ENCODE measurements around the gene TRAF3IP1.

Gene TRAF3IP1

DNA sequence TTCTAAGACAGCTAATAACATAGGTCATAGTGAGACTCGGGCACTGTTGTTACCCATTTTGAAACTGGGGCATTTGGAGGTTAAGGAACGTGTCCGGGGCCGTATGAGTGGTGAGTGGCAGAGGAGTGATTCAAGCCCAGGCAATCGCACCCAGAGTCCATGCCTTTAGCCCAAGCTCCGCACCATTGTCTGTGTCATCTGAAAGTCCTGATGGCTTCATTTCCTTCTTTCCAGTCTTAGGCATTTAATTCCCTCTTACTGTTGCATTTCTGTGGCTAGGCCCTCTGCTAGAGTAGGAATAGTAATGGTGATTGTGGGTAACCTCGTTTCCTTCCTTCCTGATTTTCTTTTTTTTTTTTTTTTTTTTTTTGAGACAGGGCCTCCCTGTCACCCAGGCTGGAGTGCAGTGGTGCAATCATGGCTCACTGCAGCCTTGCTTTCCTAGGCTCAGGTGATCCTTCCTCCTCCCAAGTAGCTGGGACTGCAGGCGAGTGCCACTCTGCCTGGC, 56.6 kb downstream of the TRAF3IP1 start:
- POLR2A ChIA-PET (ENCODE audit: low non-redundant PET): no interaction called here
- TF ChIP-seq, protein P1, sequence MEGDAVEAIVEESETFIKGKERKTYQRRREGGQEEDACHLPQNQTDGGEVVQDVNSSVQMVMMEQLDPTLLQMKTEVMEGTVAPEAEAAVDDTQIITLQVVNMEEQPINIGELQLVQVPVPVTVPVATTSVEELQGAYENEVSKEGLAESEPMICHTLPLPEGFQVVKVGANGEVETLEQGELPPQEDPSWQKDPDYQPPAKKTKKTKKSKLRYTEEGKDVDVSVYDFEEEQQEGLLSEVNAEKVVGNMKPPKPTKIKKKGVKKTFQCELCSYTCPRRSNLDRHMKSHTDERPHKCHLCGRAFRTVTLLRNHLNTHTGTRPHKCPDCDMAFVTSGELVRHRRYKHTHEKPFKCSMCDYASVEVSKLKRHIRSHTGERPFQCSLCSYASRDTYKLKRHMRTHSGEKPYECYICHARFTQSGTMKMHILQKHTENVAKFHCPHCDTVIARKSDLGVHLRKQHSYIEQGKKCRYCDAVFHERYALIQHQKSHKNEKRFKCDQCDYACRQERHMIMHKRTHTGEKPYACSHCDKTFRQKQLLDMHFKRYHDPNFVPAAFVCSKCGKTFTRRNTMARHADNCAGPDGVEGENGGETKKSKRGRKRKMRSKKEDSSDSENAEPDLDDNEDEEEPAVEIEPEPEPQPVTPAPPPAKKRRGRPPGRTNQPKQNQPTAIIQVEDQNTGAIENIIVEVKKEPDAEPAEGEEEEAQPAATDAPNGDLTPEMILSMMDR (conservative IDR thresholded peaks at IDR 0.05; ENCODE audit: low read depth): no peak
- CTCF ChIA-PET: interaction anchor here (1.2 kb wide), 1 partner anchor 13 kb away, joined by 3 read pairs; no protein-coding TSS in a partner anchor
- H3K27ac ChIP-seq: no peak overlapping the region
- no peak for DNase-seq (ENCODE audit: low spot score)

DNA sequence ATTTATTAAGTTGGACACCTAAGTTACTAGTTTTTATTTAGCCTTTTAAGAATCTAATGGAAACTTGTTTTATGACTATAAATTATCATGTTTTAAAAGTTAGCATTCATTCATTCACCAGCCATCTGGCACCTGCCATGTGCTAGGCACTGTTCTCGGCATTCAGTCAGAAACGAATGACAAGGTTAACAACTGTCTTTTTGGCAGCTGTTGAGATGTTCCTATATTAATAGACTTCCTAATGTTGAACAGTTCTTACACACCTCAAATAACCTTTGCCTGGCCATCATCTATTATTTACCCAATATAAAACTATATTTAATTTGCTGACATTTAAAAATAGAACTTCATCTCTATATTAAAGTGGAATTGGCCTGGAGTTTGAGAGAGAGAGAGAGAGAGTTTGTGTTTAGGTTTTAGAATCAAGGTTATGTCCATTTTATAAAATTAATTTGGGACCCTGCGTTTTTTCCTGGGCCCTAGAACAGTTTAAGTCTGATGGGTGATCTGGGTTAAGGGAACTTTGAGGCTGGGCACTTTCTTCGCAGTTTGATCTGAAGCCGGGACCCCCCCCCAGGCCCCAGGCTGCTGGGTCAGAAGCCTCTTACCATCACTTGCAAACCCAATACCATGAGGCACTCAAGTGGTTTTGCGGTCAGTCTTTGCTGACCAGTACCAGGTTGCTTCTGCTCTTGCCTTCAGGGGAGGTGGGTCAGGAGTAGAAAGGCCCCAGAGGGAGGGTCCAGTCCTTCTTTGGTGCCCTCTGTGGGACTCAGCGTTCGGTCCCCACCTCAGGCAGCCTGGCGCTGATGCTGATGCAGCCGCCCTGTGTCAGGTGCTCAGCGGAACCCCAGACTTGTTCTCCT, 58.1 kb downstream of the TRAF3IP1 start:
- no peak overlapping the region for H3K27ac ChIP-seq
- CTCF ChIA-PET: interaction anchor here (1.5 kb wide), 1 partner anchor 8 kb away, joined by 6 read pairs; no protein-coding TSS in a partner anchor
- DNase-seq (ENCODE audit: low spot score): no peak
- POLR2A ChIA-PET (ENCODE audit: low non-redundant PET): no interaction called here
- TF ChIP-seq, protein P1 (conservative IDR thresholded peaks at IDR 0.05; ENCODE audit: low read depth): no peak

DNA sequence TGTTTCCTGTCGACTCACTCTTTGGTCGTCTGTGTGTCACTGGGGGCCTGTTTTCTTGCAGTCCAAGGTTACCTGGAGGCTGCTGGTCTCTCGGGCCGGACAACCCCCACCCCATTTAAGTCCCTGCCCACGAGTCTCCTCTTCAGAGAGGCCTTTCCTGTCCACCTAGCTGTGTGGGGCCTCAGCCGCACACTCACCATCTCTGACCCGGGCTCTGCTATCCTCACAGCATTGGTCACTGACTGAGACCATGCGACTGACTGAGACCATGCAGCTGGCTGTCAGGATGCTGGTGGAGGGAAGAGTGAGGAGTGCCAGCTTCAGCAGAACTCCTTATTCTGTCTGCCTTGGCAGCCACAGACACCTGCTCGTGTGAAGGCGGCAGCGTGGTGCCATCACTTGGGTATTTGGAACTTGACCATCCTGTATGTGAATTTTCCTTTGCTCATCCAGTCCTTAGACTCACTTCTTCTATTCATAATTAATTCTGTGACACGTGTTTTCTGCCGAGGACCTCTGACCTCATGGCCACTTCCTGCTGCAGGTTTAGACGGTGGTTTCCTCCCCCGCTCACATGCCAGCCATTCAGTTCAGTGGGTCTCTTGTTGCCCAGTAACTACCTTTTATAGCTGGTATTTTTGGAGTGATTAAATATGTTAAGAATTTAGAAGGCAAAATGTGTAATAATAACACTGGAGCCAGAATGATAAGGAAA, 58.9 kb downstream of the TRAF3IP1 start:
- CTCF ChIA-PET: interaction anchor here (1.5 kb wide), 1 partner anchor 9 kb away, joined by 6 read pairs; no protein-coding TSS in a partner anchor
- TF ChIP-seq, protein P1 (conservative IDR thresholded peaks at IDR 0.05; ENCODE audit: low read depth): no peak
- 0 out of 2 replicates have a peak overlapping the region, but pooled peaks have one; percentile 7 for H3K27ac ChIP-seq
- DNase-seq (ENCODE audit: low spot score): no peak
- POLR2A ChIA-PET (ENCODE audit: low non-redundant PET): no interaction called here

DNA sequence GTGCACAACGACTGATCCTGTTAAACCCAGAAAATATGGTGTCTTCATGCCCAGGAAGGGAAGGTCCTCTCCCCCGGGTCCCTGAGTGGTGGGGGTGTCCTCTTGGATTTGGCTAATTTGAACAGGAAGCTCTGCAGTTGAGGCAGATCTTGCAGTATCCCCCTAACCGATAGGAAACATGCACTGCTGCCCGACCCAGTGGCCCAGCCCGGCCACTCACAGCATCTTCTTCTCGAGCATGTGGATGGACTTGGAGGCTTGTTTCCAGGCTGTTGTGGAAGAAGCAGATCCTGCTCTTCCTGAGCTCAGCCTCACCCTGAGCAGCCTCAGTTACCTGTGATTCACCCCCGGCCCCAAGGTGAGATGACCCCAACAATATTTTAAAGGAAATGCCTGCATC, 60.0 kb downstream of the TRAF3IP1 start:
- no peak for DNase-seq (ENCODE audit: low spot score)
- TF ChIP-seq, protein P1 (conservative IDR thresholded peaks at IDR 0.05; ENCODE audit: low read depth): no peak
- H3K27ac ChIP-seq: no peak overlapping the region
- ChIA-PET POLR2A (ENCODE audit: low non-redundant PET) (no interaction called here), CTCF (interaction anchor here (1.5 kb wide), 1 partner anchor 10 kb away, joined by 6 read pairs; no protein-coding TSS in a partner anchor)

DNA sequence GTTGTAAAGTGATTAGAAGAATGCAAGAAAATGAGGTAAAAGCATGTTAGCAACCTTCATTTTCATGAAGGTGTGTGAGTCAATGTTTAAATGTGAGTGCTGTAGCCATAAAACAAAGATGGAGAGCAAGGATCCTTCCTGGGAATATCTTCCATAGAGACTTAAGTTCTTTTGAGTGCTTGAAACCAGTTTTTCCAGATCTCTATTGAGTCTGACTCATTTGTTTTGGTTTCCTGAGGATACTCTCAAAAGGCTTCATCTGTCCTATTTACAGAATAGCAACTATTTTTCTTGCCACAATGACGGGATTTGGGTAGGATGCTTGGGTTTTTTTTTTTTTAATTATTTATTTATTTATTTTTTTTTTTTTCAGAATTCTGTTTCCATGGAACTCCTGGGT, 60.5 kb downstream of the TRAF3IP1 start:
- H3K27ac ChIP-seq: no peak overlapping the region
- CTCF ChIA-PET: no interaction called here
- peak; percentile 78 for DNase-seq (ENCODE audit: low spot score)
- TF ChIP-seq, protein P1 (conservative IDR thresholded peaks at IDR 0.05; ENCODE audit: low read depth): no peak
- POLR2A ChIA-PET (ENCODE audit: low non-redundant PET): no interaction called here

GRCh38 chr2:238381341-238382115, 61.2 kb downstream of the TRAF3IP1 start:
- CTCF ChIA-PET: interaction anchor here (1.3 kb wide), 1 partner anchor 11 kb away, joined by 3 read pairs; no protein-coding TSS in a partner anchor
- TF ChIP-seq, protein P1 (conservative IDR thresholded peaks at IDR 0.05; ENCODE audit: low read depth): no peak
- POLR2A ChIA-PET (ENCODE audit: low non-redundant PET): no interaction called here

More at GRCh38 chr2:238381341-238382115, 61.2 kb downstream of the TRAF3IP1 start:
- DNase-seq (ENCODE audit: low spot score): no peak
- no peak overlapping the region for H3K27ac ChIP-seq
